Vagina (tissue), 2 donors: ENCODE data around the gene PDE10A. TPM values are rescaled to one million over a fixed set of nuclear protein-coding genes. Genes with fewer than 3 reads are reported as not detected.
A peak's percentile ranks its signal among the peaks of the same experiment; 100 is the strongest.

Experiments
- DNase-seq, 2 donors: peaks; one replicate each; pipeline ENCODE4 v3.0.0-alpha.2; 2017; ENCODE audit errors: extremely low spot score in 2 of 2
- H3K27ac ChIP-seq: fragments of 200-600 bp; sonication (generic); one replicate; pipeline ENCODE4 v1.5.1; 2019
- H3K27me3 ChIP-seq: fragments of 200-600 bp; sonication (generic); one replicate; pipeline ENCODE4 v1.5.1; 2019
- H3K36me3 ChIP-seq, 2 donors: fragments of 200-600 bp; sonication (generic); one replicate each; pipeline ENCODE4 v1.5.1; 2017 to 2019
- H3K4me1 ChIP-seq: fragments of 200-600 bp; sonication (generic); one replicate; pipeline ENCODE4 v1.5.1; 2019
- H3K4me3 ChIP-seq, 2 donors: fragments of 200-600 bp; sonication (generic); 1 replicate in 1 of 2; 2 replicates in 1 of 2; pipeline ENCODE4 v1.5.1; 2016 to 2019
- H3K9me3 ChIP-seq: fragments of 200-600 bp; sonication (generic); one replicate; pipeline ENCODE4 v1.5.1; 2019
- CTCF ChIP-seq, 3 experiments: fragments of 450-650 bp in 2 of 3; fragments of 200-600 bp in 1 of 3; sonication (generic) in 1 of 3; IDR thresholded peaks; one replicate each; pipeline ENCODE4 v1.5.1; 2017 to 2019; ENCODE audit warnings: antibody characterized with exemption in 3 of 3, mild to moderate bottlenecking in 2 of 3, moderate library complexity in 2 of 3
- POLR2A ChIP-seq, 2 donors: fragments of 450-650 bp; IDR thresholded peaks; one replicate each; pipeline ENCODE4 v1.6.1; 2017; ENCODE audit warnings: antibody characterized with exemption in 2 of 2, mild to moderate bottlenecking in 2 of 2, moderate library complexity in 2 of 2
- POLR2AphosphoS5 ChIP-seq, 2 donors: sonication (generic); formaldehyde crosslinking; IDR thresholded peaks; one replicate each; pipeline ENCODE4 v1.9.0; 2017; ENCODE audit warnings: antibody characterized with exemption in 2 of 2, mild to moderate bottlenecking in 2 of 2, low read depth in 1 of 2; ENCODE audit not compliant: insufficient read depth in 1 of 2
- intact Hi-C: fragments of 100-400 bp; cut with DNase I; formaldehyde crosslinking; loops from one replicate; pipeline ENCODE4 v1.15.1; 2023
- total RNA-seq: library from RNA; depleted of rRNA; stranded (reverse); fragments of >200 nt; gene quantifications from one replicate; pipeline ENCODE4 v1.2.3, GENCODE V29; 2016

PDE10A gene
- total RNA-seq, 1 donor from 2014 or later: 15.0 TPM

GRCh38 chr6:165661664-165662025 lies 1.4 kb downstream of the PDE10A start:
- intact Hi-C loops: no loop called here
- Histone ChIP-seq H3K27me3 (no peaks in the 10 kb centered on the region), H3K36me3 (no peaks in the 10 kb centered on the region), H3K9me3 (no peaks in the 10 kb centered on the region), H3K4me1 (peaks cover 21% of the 10 kb centered on the region), H3K4me3 (peak overlapping the region; percentile 55 to 62), H3K27ac (peak overlapping the region; percentile 56)
- no peak for DNase-seq
- TF ChIP-seq POLR2A (IDR thresholded peaks at IDR 0.05): no peak
- TF ChIP-seq CTCF (IDR thresholded peaks at IDR 0.05): no peak
- TF ChIP-seq POLR2AphosphoS5 (IDR thresholded peaks at IDR 0.05; ENCODE audit: insufficient read depth in 1 of 2, low read depth in 1 of 2): no peak

- no peak for DNase-seq
- peak overlapping the region; percentile 56 for H3K27ac ChIP-seq
- H3K9me3 ChIP-seq: no peaks in the 10 kb centered on the region
- peaks cover 21% of the 10 kb centered on the region for H3K4me1 ChIP-seq
- intact Hi-C loops: no loop called here
- H3K27me3 ChIP-seq: no peaks in the 10 kb centered on the region
- H3K36me3 ChIP-seq: no peaks in the 10 kb centered on the region
- H3K4me3 ChIP-seq: peak overlapping the region; percentile 55 to 62
- TF ChIP-seq CTCF (IDR thresholded peaks at IDR 0.05) (no peak), POLR2AphosphoS5 (IDR thresholded peaks at IDR 0.05; ENCODE audit: insufficient read depth in 1 of 2, low read depth in 1 of 2) (peak in 1 of 2 donors; percentile 15)
Observed at GRCh38 chr6:165660857-165661663, 2.0 kb downstream of the PDE10A start.

- Histone ChIP-seq H3K4me1 (peaks cover 21% of the 10 kb centered on the region), H3K4me3 (peak overlapping the region; percentile 55 to 62), H3K27ac (peak overlapping the region; percentile 56), H3K9me3 (no peaks in the 10 kb centered on the region), H3K36me3 (no peaks in the 10 kb centered on the region), H3K27me3 (no peaks in the 10 kb centered on the region)
- intact Hi-C loops: no loop called here
- TF ChIP-seq POLR2AphosphoS5 (IDR thresholded peaks at IDR 0.05; ENCODE audit: insufficient read depth in 1 of 2, low read depth in 1 of 2): no peak
- no peak for TF ChIP-seq CTCF (IDR thresholded peaks at IDR 0.05)
- TF ChIP-seq POLR2A (IDR thresholded peaks at IDR 0.05): no peak
- DNase-seq: no peak
Observed at GRCh38 chr6:165659945-165660856, 2.8 kb downstream of the PDE10A start.

GRCh38 chr6:165658395-165659058 lies 4.5 kb downstream of the PDE10A start:
- DNase-seq: no peak
- no peaks in the 10 kb centered on the region for H3K9me3 ChIP-seq
- H3K4me3 ChIP-seq: no peak overlapping the region
- H3K4me1 ChIP-seq: peaks cover 14% of the 10 kb centered on the region
- no peak for TF ChIP-seq CTCF (IDR thresholded peaks at IDR 0.05)
- no peak for TF ChIP-seq POLR2AphosphoS5 (IDR thresholded peaks at IDR 0.05; ENCODE audit: insufficient read depth in 1 of 2, low read depth in 1 of 2)
- no peak for TF ChIP-seq POLR2A (IDR thresholded peaks at IDR 0.05)
- H3K36me3 ChIP-seq: no peaks in the 10 kb centered on the region
- no peaks in the 10 kb centered on the region for H3K27me3 ChIP-seq
- no peak overlapping the region for H3K27ac ChIP-seq
- intact Hi-C loops: no loop called here
